HCT116 (cell line): ENCODE measurements around the gene CCL4L2. TPM values are rescaled to one million over a fixed set of nuclear protein-coding genes. Genes with fewer than 3 reads are reported as not detected.

Experiments used
- ATAC-seq: fragments of 200-7000 bp; cut with Tn5 transposase; 2 replicates; pipeline ENCODE4 v1.9.1; 2020; ENCODE audit warnings: mild to moderate bottlenecking, moderate library complexity
- BruUV-seq: library from RNA; stranded (reverse); fragments of 400-500 nt; replicated peaks from 2 replicates; lab custom pipeline; 2021; lab: Mats Ljungman, UMichigan
- CTCF ChIA-PET: fragments of 300-600 bp; sonication (Branson Sonifier 250); formaldehyde crosslinking; loops from one replicate; lab custom pipeline; 2021; ENCODE audit warnings: antibody characterized with exemption; lab: Charles Lee
- POLR2A ChIA-PET: fragments of 300-600, 350-600 bp; sonication (Branson Sonifier 250); formaldehyde crosslinking; loops from one replicate; lab custom pipeline; 2021; ENCODE audit warnings: antibody characterized with exemption; lab: Charles Lee
- RAD21 ChIA-PET, 2 experiments: fragments of 300-600 bp; sonication (Branson Sonifier 250); formaldehyde crosslinking; loops; one replicate each; lab custom pipeline; 2023; ENCODE audit warnings: low total read pairs in 2 of 2; ENCODE audit not compliant: uncharacterized antibody in 2 of 2, unreplicated experiment in 2 of 2, low non-redundant PET in 1 of 2; lab: Charles Lee
- DNase-seq: peaks from one replicate; pipeline ENCODE4 v3.0.0-alpha.2; 2010; ENCODE audit warnings: low read depth, low spot score
- H2AFZ ChIP-seq: fragments of 200-600 bp; shearing (Covaris generic), sonication (generic); 2 replicates; pipeline ENCODE4 v1.6.1; 2017; ENCODE audit warnings: low read depth, mixed run types, mixed read lengths, antibody characterized with exemption, low read length; ENCODE audit not compliant: poor library complexity, severe bottlenecking
- H3K27ac ChIP-seq: 2 replicates; pipeline ENCODE4 v1.5.1; 2012; ENCODE audit warnings: low read depth, low read length
- H3K27me3 ChIP-seq: fragments of 200-600 bp; sonication (generic); 2 replicates; pipeline ENCODE4 v1.6.1; 2016; ENCODE audit warnings: mixed run types, low read length, mixed read lengths; ENCODE audit not compliant: insufficient read depth
- H3K36me3 ChIP-seq, 2 experiments: fragments of 200-500 bp in 1 of 2; fragments of 200-600 bp in 1 of 2; sonication (Bioruptor generic) in 1 of 2; sonication (generic) in 1 of 2; 2 replicates each; pipeline versions ENCODE4 v1.5.1 to v1.6.1; 2014 to 2016; ENCODE audit warnings: low read length in 2 of 2, inconsistent platforms in 1 of 2, mixed read lengths in 1 of 2, mixed run types in 1 of 2; ENCODE audit not compliant: insufficient read depth in 2 of 2, control insufficient read depth in 1 of 2
- H3K4me1 ChIP-seq, 2 experiments: fragments of 200-600 bp in 1 of 2; sonication (generic) in 1 of 2; 2 replicates each; pipeline versions ENCODE4 v1.5.1 to v1.6.1; 2012 to 2017; ENCODE audit warnings: low read length in 2 of 2, inconsistent platforms in 1 of 2, mild to moderate bottlenecking in 1 of 2, mixed read lengths in 1 of 2, mixed run types in 1 of 2, moderate library complexity in 1 of 2; ENCODE audit not compliant: insufficient read depth in 2 of 2, control insufficient read depth in 1 of 2
- H3K4me2 ChIP-seq: fragments of 200-600 bp; sonication (generic); 2 replicates; pipeline ENCODE4 v1.6.1; 2017; ENCODE audit warnings: mixed run types, low read length, mixed read lengths
- H3K4me3 ChIP-seq, 2 experiments: fragments of 200-600 bp in 1 of 2; sonication (generic) in 1 of 2; replicated peaks in 1 of 2; 2 replicates each; pipeline ENCODE4 v1.5.1; 2011 to 2016; ENCODE audit warnings: low read length in 2 of 2, control low read depth in 1 of 2, low read depth in 1 of 2, mild to moderate bottlenecking in 1 of 2, mixed read lengths in 1 of 2, mixed run types in 1 of 2
- H3K79me2 ChIP-seq: fragments of 200-600 bp; sonication (generic); 2 replicates; pipeline ENCODE4 v1.6.1; 2017; ENCODE audit warnings: mild to moderate bottlenecking, mixed run types, low read length, moderate library complexity, mixed read lengths; ENCODE audit not compliant: insufficient read depth
- H3K9ac ChIP-seq: fragments of 200-600 bp; sonication (generic); 2 replicates; pipeline ENCODE4 v1.6.1; 2016; ENCODE audit warnings: low read length, mixed read lengths
- H3K9me2 ChIP-seq: fragments of 200-600 bp; sonication (generic), shearing (Covaris generic); 2 replicates; pipeline ENCODE4 v1.6.1; 2017; ENCODE audit warnings: mixed run types, mild to moderate bottlenecking, moderate library complexity; ENCODE audit not compliant: insufficient read depth
- H3K9me3 ChIP-seq, 2 experiments: fragments of 200-500 bp in 1 of 2; fragments of 200-600 bp in 1 of 2; sonication (Bioruptor generic) in 1 of 2; sonication (generic) in 1 of 2; 2 replicates each; pipeline ENCODE4 v1.6.1; 2014 to 2017; ENCODE audit warnings: low read length in 2 of 2, mixed read lengths in 2 of 2, inconsistent platforms in 1 of 2, low read depth in 1 of 2, mild to moderate bottlenecking in 1 of 2, mixed run types in 1 of 2, moderate library complexity in 1 of 2; ENCODE audit not compliant: control insufficient read depth in 1 of 2, insufficient read depth in 1 of 2
- H4K20me1 ChIP-seq: fragments of 200-600 bp; sonication (generic), shearing (Covaris generic); 2 replicates; pipeline ENCODE4 v1.6.1; 2017; ENCODE audit warnings: mixed run types, mild to moderate bottlenecking, moderate library complexity; ENCODE audit not compliant: insufficient read depth
- EGR1 ChIP-seq: IDR thresholded peaks from 2 replicates; pipeline ENCODE4 v1.6.1; 2012; ENCODE audit warnings: low read depth
- EZH2 ChIP-seq: fragments of 200-600 bp; sonication (generic); IDR thresholded peaks from 2 replicates; pipeline ENCODE4 v1.6.1; 2017; ENCODE audit warnings: antibody characterized with exemption, mixed run types
- JUND ChIP-seq: IDR thresholded peaks from 2 replicates; pipeline ENCODE4 v1.6.1; 2012
- MAX ChIP-seq: IDR thresholded peaks from 2 replicates; pipeline ENCODE4 v1.6.1; 2012
- POLR2A ChIP-seq: IDR thresholded peaks from 2 replicates; pipeline ENCODE4 v1.7.0; 2011; ENCODE audit warnings: borderline replicate concordance; ENCODE audit not compliant: insufficient read depth, insufficient read length; ENCODE audit errors: extremely low read depth
- REST ChIP-seq: IDR thresholded peaks from 2 replicates; pipeline ENCODE4 v1.6.1; 2012; ENCODE audit warnings: low read depth
- YY1 ChIP-seq: IDR thresholded peaks from 2 replicates; pipeline ENCODE4 v1.6.1; 2011; ENCODE audit warnings: low read length, low read depth, moderate library complexity, mild to moderate bottlenecking; ENCODE audit not compliant: insufficient replicate concordance; ENCODE audit errors: extremely low read depth
- ZFX ChIP-seq: fragments of 450-650 bp; IDR thresholded peaks from 2 replicates; pipeline ENCODE4 v1.6.1; 2017
- ZNF274 ChIP-seq: fragments of 200-500 bp; sonication (Bioruptor generic); IDR thresholded peaks from 2 replicates; pipeline ENCODE4 v1.6.1; 2014; ENCODE audit warnings: mild to moderate bottlenecking, low read depth, low read length, inconsistent platforms
- intact Hi-C: fragments of 100-400 bp; cut with micrococcal nuclease; formaldehyde crosslinking; loops from 2 replicates; pipeline ENCODE4 v1.10.0; 2022
- total RNA-seq: library from RNA; stranded (reverse); gene quantifications from one replicate; pipeline ENCODE4 v1.2.1, GENCODE V29; 2021; ENCODE audit not compliant: unreplicated experiment
- TF ChIP-seq, protein P1 (sequence below): IDR thresholded peaks from 2 replicates; pipeline ENCODE4 v1.6.1; 2011; ENCODE audit warnings: mild to moderate bottlenecking, low read length, moderate library complexity; ENCODE audit not compliant: insufficient replicate concordance; ENCODE audit errors: extremely low read depth

The CCL4L2 gene
- total RNA-seq, 1 experiment from 2014 or later: 0.37 TPM

DNA sequence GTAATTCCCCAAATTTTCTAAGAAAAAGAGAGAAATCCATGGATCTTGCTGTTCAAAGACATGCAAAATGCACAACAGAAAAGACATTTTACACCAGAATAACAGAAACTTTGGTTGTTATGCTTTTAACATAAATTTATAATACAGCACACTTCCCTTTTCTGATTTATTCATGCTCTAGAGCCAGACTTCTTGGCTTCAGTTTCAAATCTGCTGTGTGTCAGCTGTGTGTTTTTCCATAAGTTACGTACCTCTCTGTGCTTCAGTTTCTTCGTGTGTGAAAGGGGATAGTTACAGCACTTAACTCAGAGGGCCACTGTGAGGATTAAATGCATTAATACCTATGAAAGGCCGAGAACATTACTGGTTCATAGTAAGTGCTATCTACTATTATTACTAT lies 7.5 kb upstream of the CCL4L2 start (continued):
- no peak for TF ChIP-seq YY1

GRCh38 chr17:36204724-36205500 lies 6.0 kb upstream of the CCL4L2 start:
- Histone ChIP-seq H3K79me2 (no peaks in the 10 kb centered on the region), H2AFZ (no peak overlapping the region), H3K9me3 (no peaks in the 10 kb centered on the region), H4K20me1 (no peaks in the 10 kb centered on the region), H3K4me2 (no peak overlapping the region), H3K27me3 (0 out of 2 replicates have a peak, but pooled peaks cover 8% of the 10 kb centered on the region), H3K4me3 (no peak overlapping the region), H3K9me2 (no peaks in the 10 kb centered on the region), H3K4me1 (peaks cover 0 to 4% of the 10 kb centered on the region in 2 experiments; a peak in 2 of 4 replicates), H3K9ac (no peak overlapping the region), H3K36me3 (no peaks in the 10 kb centered on the region), H3K27ac (no peak overlapping the region)
- TF ChIP-seq POLR2A (no peak), JUND (no peak), ZNF274 (no peak), EZH2 (no peak), ZFX (no peak), MAX (no peak), REST (no peak), EGR1 (no peak), YY1 (no peak)
- TF ChIP-seq, protein P1, sequence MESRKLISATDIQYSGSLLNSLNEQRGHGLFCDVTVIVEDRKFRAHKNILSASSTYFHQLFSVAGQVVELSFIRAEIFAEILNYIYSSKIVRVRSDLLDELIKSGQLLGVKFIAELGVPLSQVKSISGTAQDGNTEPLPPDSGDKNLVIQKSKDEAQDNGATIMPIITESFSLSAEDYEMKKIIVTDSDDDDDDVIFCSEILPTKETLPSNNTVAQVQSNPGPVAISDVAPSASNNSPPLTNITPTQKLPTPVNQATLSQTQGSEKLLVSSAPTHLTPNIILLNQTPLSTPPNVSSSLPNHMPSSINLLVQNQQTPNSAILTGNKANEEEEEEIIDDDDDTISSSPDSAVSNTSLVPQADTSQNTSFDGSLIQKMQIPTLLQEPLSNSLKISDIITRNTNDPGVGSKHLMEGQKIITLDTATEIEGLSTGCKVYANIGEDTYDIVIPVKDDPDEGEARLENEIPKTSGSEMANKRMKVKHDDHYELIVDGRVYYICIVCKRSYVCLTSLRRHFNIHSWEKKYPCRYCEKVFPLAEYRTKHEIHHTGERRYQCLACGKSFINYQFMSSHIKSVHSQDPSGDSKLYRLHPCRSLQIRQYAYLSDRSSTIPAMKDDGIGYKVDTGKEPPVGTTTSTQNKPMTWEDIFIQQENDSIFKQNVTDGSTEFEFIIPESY: no peak
- no TSS peak for BruUV-seq
- DNase-seq (no peak), ATAC-seq (no peak)
- CTCF ChIA-PET: no interaction called here
- POLR2A ChIA-PET: no interaction called here
- RAD21 ChIA-PET: no interaction called here
- intact Hi-C loops: no loop called here
